Measurements from ENCODE around the gene MRPS11.

GRCh38 chr15:88504445-88504844 lies 36.9 kb downstream of the MRPS11 start:
- TF ChIP-seq EZH2 (IDR thresholded peaks at IDR 0.05; ENCODE audit: insufficient read depth, poor library complexity, severe bottlenecking) (no peak), EZH2phosphoT487 (IDR thresholded peaks at IDR 0.05; ENCODE audit: insufficient read depth, low read depth) (no peak)
